Gastrocnemius medialis (tissue), 4 donors: ENCODE results near the gene TMPRSS3. TPM values are rescaled to one million over a fixed set of nuclear protein-coding genes. Genes with fewer than 3 reads are reported as not detected.

ENCODE experiments used
- ATAC-seq, 2 donors: fragments of 150-250 bp; one replicate each; pipeline ENCODE4 v1.9.1; 2016
- DNase-seq, 2 donors: peaks; one replicate each; pipeline ENCODE4 v3.0.0-alpha.2; 2019
- H3K27ac ChIP-seq, 4 donors: fragments of 200-600 bp; sonication (generic); 1 replicate in 1 of 4; 2 replicates in 3 of 4; pipeline ENCODE4 v1.5.1; 2016 to 2018; ENCODE audit warnings: mild to moderate bottlenecking in 2 of 4, moderate library complexity in 1 of 4
- H3K27me3 ChIP-seq, 3 donors: fragments of 200-600 bp; sonication (generic) in 2 of 3; 1 replicate in 1 of 3; 2 replicates in 2 of 3; pipeline versions ENCODE4 v1.5.1 to v1.6.0; 2016 to 2019; ENCODE audit warnings: mild to moderate bottlenecking in 1 of 3, moderate library complexity in 1 of 3
- H3K36me3 ChIP-seq, 2 donors: fragments of 200-600 bp; sonication (generic) in 1 of 2; one replicate each; pipeline ENCODE4 v1.5.1; 2017 to 2018
- H3K4me1 ChIP-seq, 2 donors: fragments of 200-600 bp; sonication (generic) in 1 of 2; one replicate each; pipeline ENCODE4 v1.5.1; 2016 to 2017; ENCODE audit warnings: mild to moderate bottlenecking in 2 of 2
- H3K4me3 ChIP-seq, 4 donors: fragments of 200-600 bp; sonication (generic) in 3 of 4; 1 replicate in 1 of 4; 2 replicates in 3 of 4; pipeline ENCODE4 v1.5.1; 2016 to 2019; ENCODE audit warnings: mild to moderate bottlenecking in 2 of 4
- H3K9me3 ChIP-seq, 3 donors: fragments of 200-600 bp; sonication (generic) in 2 of 3; 1 replicate in 1 of 3; 2 replicates in 2 of 3; pipeline ENCODE4 v1.5.1; 2016 to 2019
- POLR2A ChIP-seq, 2 donors: fragments of 450-650 bp; IDR thresholded peaks; one replicate each; pipeline ENCODE4 v1.6.1; 2017; ENCODE audit warnings: antibody characterized with exemption in 2 of 2, mild to moderate bottlenecking in 2 of 2, moderate library complexity in 2 of 2
- in situ Hi-C, 4 donors: fragments of 200-750 bp; cut with MboI; loops; one replicate each; pipeline versions ENCODE4 v1.15.0 to v1.8.0; 2017; ENCODE audit warnings: low sequenced_read_pairs in 4 of 4
- intact Hi-C: fragments of 100-400 bp; cut with DNase I; formaldehyde crosslinking; loops from one replicate; pipeline ENCODE4 v1.15.1; 2023; ENCODE audit warnings: low total_unique reads
- total RNA-seq, 4 donors: library from RNA; depleted of rRNA; stranded (reverse); fragments of >200 nt; gene quantifications; one replicate each; pipeline versions ENCODE4 v1.1.0 to v1.2.3, GENCODE V29; 2016
- TF ChIP-seq, protein P1 (sequence below), 5 experiments: fragments of 450-650 bp in 3 of 5; fragments of 200-600 bp in 2 of 5; sonication (generic) in 2 of 5; IDR thresholded peaks in 4 of 5; conservative IDR thresholded peaks in 1 of 5; 1 replicate in 4 of 5; 2 replicates in 1 of 5; pipeline ENCODE4 v1.5.1; 2016 to 2019; ENCODE audit warnings: antibody characterized with exemption in 5 of 5, mild to moderate bottlenecking in 3 of 5, moderate library complexity in 3 of 5

The TMPRSS3 gene
- total RNA-seq, 4 donors from 2014 or later: not detected

GRCh38 chr21:42330380-42331371 is 65.2 kb downstream of the TMPRSS3 start:
- in situ Hi-C loops: loop anchor here in 1 of 4 donors (25.0 kb wide), 1 partner anchor 107 kb away; no protein-coding TSS in a partner anchor
- no peak for DNase-seq
- intact Hi-C loops: loop anchor here (10.0 kb wide), 1 partner anchor 204 kb away; no protein-coding TSS in a partner anchor
- ATAC-seq: no peak
- Histone ChIP-seq H3K27ac (no peak overlapping the region), H3K27me3 (peaks cover 0 to 22% (median 18%) of the 10 kb centered on the region in 3 donors), H3K4me3 (no peak overlapping the region), H3K36me3 (no peaks in the 10 kb centered on the region), H3K9me3 (peaks cover 0 to 5% (median 0%) of the 10 kb centered on the region in 3 donors), H3K4me1 (no peaks in the 10 kb centered on the region)
- TF ChIP-seq, protein P1, sequence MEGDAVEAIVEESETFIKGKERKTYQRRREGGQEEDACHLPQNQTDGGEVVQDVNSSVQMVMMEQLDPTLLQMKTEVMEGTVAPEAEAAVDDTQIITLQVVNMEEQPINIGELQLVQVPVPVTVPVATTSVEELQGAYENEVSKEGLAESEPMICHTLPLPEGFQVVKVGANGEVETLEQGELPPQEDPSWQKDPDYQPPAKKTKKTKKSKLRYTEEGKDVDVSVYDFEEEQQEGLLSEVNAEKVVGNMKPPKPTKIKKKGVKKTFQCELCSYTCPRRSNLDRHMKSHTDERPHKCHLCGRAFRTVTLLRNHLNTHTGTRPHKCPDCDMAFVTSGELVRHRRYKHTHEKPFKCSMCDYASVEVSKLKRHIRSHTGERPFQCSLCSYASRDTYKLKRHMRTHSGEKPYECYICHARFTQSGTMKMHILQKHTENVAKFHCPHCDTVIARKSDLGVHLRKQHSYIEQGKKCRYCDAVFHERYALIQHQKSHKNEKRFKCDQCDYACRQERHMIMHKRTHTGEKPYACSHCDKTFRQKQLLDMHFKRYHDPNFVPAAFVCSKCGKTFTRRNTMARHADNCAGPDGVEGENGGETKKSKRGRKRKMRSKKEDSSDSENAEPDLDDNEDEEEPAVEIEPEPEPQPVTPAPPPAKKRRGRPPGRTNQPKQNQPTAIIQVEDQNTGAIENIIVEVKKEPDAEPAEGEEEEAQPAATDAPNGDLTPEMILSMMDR (IDR thresholded peaks at IDR 0.05 in 4 of 5, conservative IDR thresholded peaks at IDR 0.05 in 1 of 5): no peak
- no peak for TF ChIP-seq POLR2A (IDR thresholded peaks at IDR 0.05)

DNA sequence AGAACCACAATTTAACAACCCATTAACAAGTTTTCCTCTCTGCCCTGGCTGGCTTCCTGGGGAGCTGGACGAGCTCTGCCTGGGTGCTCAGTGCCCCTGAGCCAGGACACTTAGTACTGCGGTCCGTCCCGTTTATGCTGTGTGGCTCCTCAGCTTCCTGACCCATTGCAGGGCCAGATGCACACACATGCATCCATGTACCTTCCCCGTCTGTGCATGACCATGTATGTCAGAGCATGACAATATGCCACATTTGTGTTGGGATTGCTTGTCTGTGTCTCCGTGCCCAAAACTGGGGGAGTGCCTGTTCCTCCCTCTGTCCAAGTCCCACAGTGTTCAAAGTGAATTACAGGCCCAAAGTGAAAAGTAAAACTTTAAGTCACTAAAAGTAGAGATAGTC is 71.0 kb downstream of the TMPRSS3 start:
- DNase-seq: no peak
- TF ChIP-seq, protein P1 (IDR thresholded peaks at IDR 0.05 in 4 of 5, conservative IDR thresholded peaks at IDR 0.05 in 1 of 5): no peak
- no peak for TF ChIP-seq POLR2A (IDR thresholded peaks at IDR 0.05)
- ATAC-seq: no peak
- intact Hi-C loops (loop anchor here (10.0 kb wide), 1 partner anchor 130 kb away; no protein-coding TSS in a partner anchor), in situ Hi-C loops (loop anchor here in 1 of 4 donors (25.0 kb wide), 2 partner anchors 112 to 487 kb away; no protein-coding TSS in a partner anchor)
- H3K4me3 ChIP-seq: no peak overlapping the region
- no peaks in the 10 kb centered on the region for H3K4me1 ChIP-seq
- no peaks in the 10 kb centered on the region for H3K27me3 ChIP-seq
- no peak overlapping the region for H3K27ac ChIP-seq
- no peaks in the 10 kb centered on the region for H3K9me3 ChIP-seq
- H3K36me3 ChIP-seq: no peaks in the 10 kb centered on the region

Other genes with a start within 250 kb of the TMPRSS3 start
- 10 to 100 TPM in 2 of 4 donors, 1 to 10 TPM in 2; 3.4 to 43.3 (median 10.3) TPM for gene ABCG1, start 176.9 kb downstream of the TMPRSS3 start, total RNA-seq
- gene TFF3, start 80.6 kb downstream of the TMPRSS3 start, total RNA-seq: 1 to 10 TPM in 1 of 4 donors, under 1 TPM in 3; 0.64 to 4.7 (median 0.89) TPM
- gene TFF2, start 45.1 kb downstream of the TMPRSS3 start, total RNA-seq: not detected
- gene TFF1, start 29.5 kb downstream of the TMPRSS3 start, total RNA-seq: not detected
- gene UBASH3A, start 7.8 kb upstream of the TMPRSS3 start, total RNA-seq: under 1 TPM in 1 of 4 donors, not detected in 3; 0.41 TPM
- under 1 TPM in 1 of 4 donors, not detected in 3; 0.29 TPM for gene RSPH1, start 100.2 kb upstream of the TMPRSS3 start, total RNA-seq
- gene SLC37A1, start 117.8 kb upstream of the TMPRSS3 start, total RNA-seq: 10 to 100 TPM in 2 of 4 donors, 1 to 10 TPM in 2; 8.3 to 16.1 (median 12.4) TPM